SU-DHL-6 (cell line): ENCODE results near the gene CARHSP1.

Source experiments
- H2AFZ ChIP-seq: fragments of 200-600 bp; sonication (generic); 2 replicates; pipeline ENCODE4 v1.6.1; 2014; ENCODE audit warnings: low read depth, mild to moderate bottlenecking, moderate library complexity, mixed read lengths, antibody characterized with exemption, low read length; ENCODE audit not compliant: severe bottlenecking
- H3F3A ChIP-seq: fragments of 200-600 bp; shearing (Covaris generic); 2 replicates; pipeline ENCODE4 v1.6.0; 2016; ENCODE audit warnings: antibody characterized with exemption, mild to moderate bottlenecking; ENCODE audit not compliant: insufficient read depth
- H3K27ac ChIP-seq: fragments of 200-600 bp; sonication (generic); 2 replicates; pipeline ENCODE4 v1.5.1; 2016; ENCODE audit warnings: low read depth, mild to moderate bottlenecking, low read length, moderate library complexity, mixed read lengths
- H3K27me3 ChIP-seq: fragments of 200-600 bp; sonication (generic), shearing (Covaris generic); 2 replicates; pipeline ENCODE4 v1.6.0; 2014; ENCODE audit warnings: mild to moderate bottlenecking, low read length
- H3K36me3 ChIP-seq: fragments of 200-600 bp; sonication (generic); 2 replicates; pipeline ENCODE4 v1.6.1; 2014; ENCODE audit warnings: mild to moderate bottlenecking, low read length, mixed read lengths
- H3K4me2 ChIP-seq: fragments of 300-600, 200-600 bp; shearing (Covaris generic), sonication (generic); 2 replicates; pipeline ENCODE4 v1.6.0; 2014; ENCODE audit warnings: low read length, low read depth, mild to moderate bottlenecking; ENCODE audit not compliant: poor library complexity, severe bottlenecking
- H3K4me3 ChIP-seq: fragments of 200-600 bp; sonication (generic); 2 replicates; pipeline ENCODE4 v1.5.1; 2014; ENCODE audit warnings: antibody characterized with exemption, low read length, mild to moderate bottlenecking, mixed read lengths; ENCODE audit not compliant: insufficient read depth, poor library complexity, severe bottlenecking
- H3K79me2 ChIP-seq: fragments of 200-600 bp; sonication (generic); 2 replicates; pipeline ENCODE4 v1.6.1; 2014; ENCODE audit warnings: mild to moderate bottlenecking, low read length, moderate library complexity; ENCODE audit not compliant: insufficient read depth
- H3K9ac ChIP-seq: fragments of 200-600 bp; sonication (generic); 2 replicates; pipeline ENCODE4 v1.7.0; 2014; ENCODE audit warnings: mild to moderate bottlenecking, low read length
- H3K9me2 ChIP-seq: fragments of 200-600 bp; sonication (generic); replicated peaks from 2 replicates; pipeline ENCODE4 v1.6.1; 2014; ENCODE audit warnings: low read length; ENCODE audit not compliant: insufficient read depth
- H3K9me3 ChIP-seq: fragments of 200-600 bp; sonication (generic); 2 replicates; pipeline ENCODE4 v1.6.1; 2014; ENCODE audit warnings: low read length, mixed read lengths; ENCODE audit not compliant: insufficient read depth
- H4K20me1 ChIP-seq: fragments of 200-600 bp; sonication (generic); 2 replicates; pipeline ENCODE4 v1.6.1; 2014; ENCODE audit warnings: low read depth, mild to moderate bottlenecking, antibody characterized with exemption, low read length, moderate library complexity, mixed read lengths
- CTCF ChIP-seq: fragments of 200-600 bp; sonication (generic); IDR thresholded peaks from one replicate; pipeline ENCODE4 v1.5.1; 2017; ENCODE audit warnings: antibody characterized with exemption, mild to moderate bottlenecking, low read length, moderate library complexity; ENCODE audit not compliant: insufficient read depth, poor library complexity, severe bottlenecking
- EZH2phosphoT487 ChIP-seq: fragments of 200-600 bp; sonication (generic), shearing (Covaris generic); conservative IDR thresholded peaks from 2 replicates; pipeline ENCODE4 v1.6.1; 2018; ENCODE audit warnings: mild to moderate bottlenecking, antibody characterized with exemption, low read length, moderate library complexity, mixed read lengths

The CARHSP1 gene

DNA sequence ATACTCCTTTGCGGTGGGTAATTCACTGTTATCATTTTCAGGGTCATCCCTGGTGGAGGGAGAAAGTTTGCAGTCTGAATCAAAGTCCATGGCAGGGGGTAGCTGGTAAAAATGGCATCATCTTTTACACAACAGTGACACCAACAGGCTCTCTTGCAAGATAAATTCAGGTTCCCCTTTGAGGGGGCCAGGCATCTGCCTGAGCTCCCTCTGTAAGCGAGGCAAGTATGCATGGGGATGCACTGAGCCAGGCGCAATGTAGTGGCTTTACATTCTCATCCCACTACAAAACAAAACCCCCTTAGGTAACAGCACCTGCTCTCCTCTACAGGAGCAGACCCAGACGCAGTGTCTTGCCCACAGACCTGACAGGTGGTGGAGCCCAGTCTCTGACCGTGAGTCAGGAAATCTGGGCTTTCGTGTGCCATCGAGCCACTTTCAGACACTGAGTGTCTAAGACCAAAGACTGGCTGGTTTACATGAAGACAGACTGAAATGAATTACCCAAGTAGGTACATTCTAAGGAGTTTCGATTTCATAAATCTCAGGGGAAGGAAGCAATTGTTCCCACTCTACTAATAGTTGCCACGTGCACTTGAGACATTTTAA lies 31.0 kb upstream of the CARHSP1 start:
- TF ChIP-seq EZH2phosphoT487 (no peak), CTCF (no peak)
- H3K36me3 ChIP-seq: peaks cover 60% of the 10 kb centered on the region

GRCh38 chr16:8898660-8899318 lies 30.0 kb upstream of the CARHSP1 start:
- peaks cover 64% of the 10 kb centered on the region for H3K36me3 ChIP-seq
- H4K20me1 ChIP-seq: no peaks in the 10 kb centered on the region
- H3K9ac ChIP-seq: no peak overlapping the region
- TF ChIP-seq EZH2phosphoT487 (no peak), CTCF (no peak)
- no peaks in the 10 kb centered on the region for H3K79me2 ChIP-seq
- H3F3A ChIP-seq: peaks cover 2% of the 10 kb centered on the region; the same call in 1 of the 2 replicates
- no peak overlapping the region for H3K4me2 ChIP-seq
- no peak overlapping the region for H3K27ac ChIP-seq
- no peaks in the 10 kb centered on the region for H3K9me3 ChIP-seq
- H2AFZ ChIP-seq: no peak overlapping the region
- no peak overlapping the region for H3K4me3 ChIP-seq
- H3K27me3 ChIP-seq: no peaks in the 10 kb centered on the region
- no peaks in the 10 kb centered on the region for H3K9me2 ChIP-seq

More for the DNA sequence above, 31.0 kb upstream of the CARHSP1 start:
- Histone ChIP-seq H3K27me3 (no peaks in the 10 kb centered on the region), H3F3A (no peaks in the 10 kb centered on the region), H3K9ac (no peak overlapping the region), H3K27ac (no peak overlapping the region), H3K4me2 (no peak overlapping the region), H3K9me2 (no peaks in the 10 kb centered on the region), H4K20me1 (no peaks in the 10 kb centered on the region), H3K9me3 (no peaks in the 10 kb centered on the region), H3K79me2 (no peaks in the 10 kb centered on the region), H3K4me3 (no peak overlapping the region), H2AFZ (no peak overlapping the region)

GRCh38 chr16:8894736-8895334 lies 26.0 kb upstream of the CARHSP1 start:
- H3K9me3 ChIP-seq: no peaks in the 10 kb centered on the region
- H3K9ac ChIP-seq: no peak overlapping the region
- H3K79me2 ChIP-seq: no peaks in the 10 kb centered on the region
- no peak overlapping the region for H3K4me2 ChIP-seq
- no peak overlapping the region for H3K4me3 ChIP-seq
- no peak for TF ChIP-seq EZH2phosphoT487
- TF ChIP-seq CTCF: no peak
- H3K27ac ChIP-seq: no peak overlapping the region
- H3F3A ChIP-seq: peaks cover 10% of the 10 kb centered on the region
- H3K27me3 ChIP-seq: no peaks in the 10 kb centered on the region
- H3K9me2 ChIP-seq: no peaks in the 10 kb centered on the region
- H2AFZ ChIP-seq: no peak overlapping the region
- peaks cover 33% of the 10 kb centered on the region for H3K36me3 ChIP-seq
- H4K20me1 ChIP-seq: no peaks in the 10 kb centered on the region
